Measurements from ENCODE around the gene RBM47. TPM values are rescaled to one million over a fixed set of nuclear protein-coding genes. Genes with fewer than 3 reads are reported as not detected.

RBM47 gene
- total RNA-seq, 1 donor from 2014 or later = 0.98 TPM

GRCh38 chr4:40626183-40626990 is 3.3 kb downstream of the RBM47 start:
- no peak overlapping the region for H3K27ac Mint-ChIP-seq (ENCODE audit: unreplicated experiment)
- H3K4me3 Mint-ChIP-seq (ENCODE audit: unreplicated experiment) = no peak overlapping the region
- H3K9me3 Mint-ChIP-seq (ENCODE audit: unreplicated experiment) = peaks cover 1% of the 10 kb centered on the region
- TF ChIP-seq CTCF (IDR thresholded peaks at IDR 0.05; ENCODE audit: partially characterized antibody, unreplicated experiment) = no peak
- H3K27me3 Mint-ChIP-seq (ENCODE audit: unreplicated experiment) = peaks cover 4% of the 10 kb centered on the region
- peaks cover 5% of the 10 kb centered on the region for H3K36me3 Mint-ChIP-seq (ENCODE audit: unreplicated experiment)
- no peak for DNase-seq
- H3K4me1 Mint-ChIP-seq (ENCODE audit: low read depth, unreplicated experiment) = peaks cover 3% of the 10 kb centered on the region

- TF ChIP-seq CTCF (IDR thresholded peaks at IDR 0.05; ENCODE audit: partially characterized antibody, unreplicated experiment) = no peak
- DNase-seq = no peak
- no peaks in the 10 kb centered on the region for H3K4me1 Mint-ChIP-seq (ENCODE audit: low read depth, unreplicated experiment)
- no peak overlapping the region for H3K27ac Mint-ChIP-seq (ENCODE audit: unreplicated experiment)
- peaks cover 2% of the 10 kb centered on the region for H3K27me3 Mint-ChIP-seq (ENCODE audit: unreplicated experiment)
- peaks cover 1% of the 10 kb centered on the region for H3K9me3 Mint-ChIP-seq (ENCODE audit: unreplicated experiment)
- H3K4me3 Mint-ChIP-seq (ENCODE audit: unreplicated experiment) = no peak overlapping the region
- peaks cover 5% of the 10 kb centered on the region for H3K36me3 Mint-ChIP-seq (ENCODE audit: unreplicated experiment)
These were observed 6.0 kb downstream of the RBM47 start for GRCh38 chr4:40623707-40624106.

- Mint-ChIP-seq H3K9me3 (ENCODE audit: unreplicated experiment) (peaks cover 1% of the 10 kb centered on the region), H3K27ac (ENCODE audit: unreplicated experiment) (no peak overlapping the region), H3K4me1 (ENCODE audit: low read depth, unreplicated experiment) (no peaks in the 10 kb centered on the region), H3K27me3 (ENCODE audit: unreplicated experiment) (peaks cover 2% of the 10 kb centered on the region), H3K4me3 (ENCODE audit: unreplicated experiment) (no peak overlapping the region), H3K36me3 (ENCODE audit: unreplicated experiment) (peaks cover 5% of the 10 kb centered on the region)
- no peak for DNase-seq
- TF ChIP-seq CTCF (IDR thresholded peaks at IDR 0.05; ENCODE audit: partially characterized antibody, unreplicated experiment) = no peak
These were observed 6.8 kb downstream of the RBM47 start for GRCh38 chr4:40622913-40623312.

- H3K27ac Mint-ChIP-seq (ENCODE audit: unreplicated experiment) = no peak overlapping the region
- H3K4me1 Mint-ChIP-seq (ENCODE audit: low read depth, unreplicated experiment) = no peaks in the 10 kb centered on the region
- peaks cover under 1% of the 10 kb centered on the region for H3K9me3 Mint-ChIP-seq (ENCODE audit: unreplicated experiment)
- H3K4me3 Mint-ChIP-seq (ENCODE audit: unreplicated experiment) = no peak overlapping the region
- peaks cover 2% of the 10 kb centered on the region for H3K27me3 Mint-ChIP-seq (ENCODE audit: unreplicated experiment)
- no peak for DNase-seq
- no peak for TF ChIP-seq CTCF (IDR thresholded peaks at IDR 0.05; ENCODE audit: partially characterized antibody, unreplicated experiment)
- peaks cover 5% of the 10 kb centered on the region for H3K36me3 Mint-ChIP-seq (ENCODE audit: unreplicated experiment)
These were observed 7.8 kb downstream of the RBM47 start for GRCh38 chr4:40621592-40622512.

Data from glutamatergic neuron (in vitro differentiated cells).